ENCODE data around the gene FAHD2B.
A peak's percentile ranks its signal among the peaks of the same experiment; 100 is the strongest.
"Not testable (repeated sequence)": the region's sequence is repeated elsewhere in the genome, so short reads cannot be mapped to it uniquely, and the experiment has no call there.

FAHD2B gene

GRCh38 chr2:97094772-97095611 lies at the start of gene FAHD2B:
Gene FAHD2B (minus strand): TSS chr2:97094882. CDS start chr2:97091706, 3,176 bp downstream.
- peak; percentile 88 for DNase-seq

DNA sequence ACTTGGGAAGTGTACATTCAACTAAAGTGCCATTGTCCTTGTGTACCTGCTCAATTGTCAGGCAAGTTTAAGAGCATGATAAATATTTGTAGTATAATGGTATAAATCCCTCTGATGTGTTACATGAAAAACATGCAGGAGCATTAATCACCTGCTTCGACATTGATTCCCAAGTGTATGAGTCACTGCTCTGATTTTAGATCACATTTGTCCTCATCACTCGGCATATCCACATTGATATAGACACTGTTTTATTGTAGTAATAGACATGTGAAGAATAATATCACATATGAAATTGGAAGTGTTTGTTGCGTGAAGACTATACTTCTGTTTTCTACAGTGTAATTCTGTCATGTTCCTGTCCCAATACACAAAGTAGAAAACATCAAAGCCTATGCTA lies 49.3 kb upstream of the FAHD2B start:
- not testable (repeated sequence) for DNase-seq

- not testable (repeated sequence) for DNase-seq
These were observed 34.4 kb upstream of the FAHD2B start for GRCh38 chr2:97129090-97129489.

DNA sequence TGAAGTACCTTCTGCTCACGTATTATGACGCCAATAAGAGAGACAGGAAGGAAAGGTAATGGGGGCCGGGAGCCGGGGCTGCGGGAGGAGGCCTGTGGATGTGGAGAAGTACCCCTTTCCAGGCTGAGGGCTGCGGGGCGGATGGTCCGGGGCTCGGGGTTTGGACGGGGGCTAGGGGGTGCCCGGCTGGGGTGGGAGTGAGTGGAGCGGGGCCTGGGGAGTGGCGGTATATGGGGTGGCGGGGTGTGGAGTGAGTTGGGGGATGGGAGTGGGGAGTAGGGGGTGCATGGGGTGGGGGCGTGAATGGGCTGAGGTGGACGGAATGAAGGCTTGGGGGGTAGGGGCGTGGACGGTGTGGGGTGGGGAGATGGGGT lies 19.2 kb upstream of the FAHD2B start:
- DNase-seq = not testable (repeated sequence)

GRCh38 chr2:97113050-97113881 lies 18.6 kb upstream of the FAHD2B start, which contains the start of gene ANKRD36:
Gene ANKRD36 (plus strand): TSS chr2:97113153. CDS start chr2:97113740, 587 bp downstream.
- DNase-seq = peak; percentile 93

GRCh38 chr2:97112320-97113049 lies 17.8 kb upstream of the FAHD2B start:
- peak; percentile 67 for DNase-seq

GRCh38 chr2:97111246-97111645 lies 16.6 kb upstream of the FAHD2B start:
- not testable (repeated sequence) for DNase-seq

GRCh38 chr2:97106878-97107277 lies 12.2 kb upstream of the FAHD2B start:
- not testable (repeated sequence) for DNase-seq

DNA sequence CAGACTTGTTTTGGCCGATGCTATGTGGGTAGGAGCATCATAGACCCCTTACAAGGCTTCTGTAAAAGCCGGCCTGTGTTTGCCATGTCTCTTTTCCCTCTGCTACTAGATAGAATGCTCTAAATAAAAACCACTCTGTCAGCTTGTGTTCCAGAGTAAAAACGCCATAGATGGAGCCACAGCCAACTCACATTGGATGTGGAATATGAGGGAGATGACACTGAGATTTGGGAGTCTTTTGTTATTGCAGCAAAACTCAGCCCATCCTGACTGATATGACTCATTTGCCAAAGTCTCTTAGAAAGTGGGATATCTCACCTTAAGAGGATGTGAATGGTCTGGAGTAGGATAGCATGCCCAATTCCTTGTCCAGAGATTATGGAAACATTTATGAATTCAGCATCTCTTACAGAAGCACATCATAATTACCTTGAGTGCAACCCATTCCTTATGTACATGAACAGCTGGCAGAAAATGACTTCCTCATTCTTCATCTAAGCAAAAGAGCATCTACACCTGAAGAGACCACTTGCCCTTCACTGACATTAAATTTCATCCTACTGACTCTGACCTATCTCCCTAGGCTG lies 4.2 kb upstream of the FAHD2B start:
- DNase-seq = not testable (repeated sequence)

DNA sequence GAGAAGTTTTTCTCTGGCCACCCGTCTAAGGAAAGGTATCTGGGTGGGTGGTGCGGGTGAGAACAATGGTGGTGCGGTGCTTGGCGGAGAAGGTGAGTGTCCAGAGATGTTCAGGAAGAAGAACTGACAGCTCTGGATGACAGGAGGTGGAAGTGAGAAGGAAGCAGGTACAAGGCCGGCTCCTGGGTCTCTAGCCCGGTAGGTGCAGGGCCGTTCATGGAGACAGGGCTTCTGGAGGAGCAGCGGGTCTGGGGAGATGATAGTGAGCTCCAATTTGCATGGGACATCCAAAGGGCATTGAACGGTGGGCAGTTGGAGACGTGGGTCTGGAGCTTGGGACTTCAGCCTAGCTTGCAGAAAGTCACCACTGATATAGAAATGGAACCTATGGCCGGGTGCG lies 979 bp upstream of the FAHD2B start:
- no peak for DNase-seq

- DNase-seq = not testable (repeated sequence)
These were observed 505 bp downstream of the FAHD2B start for GRCh38 chr2:97093983-97094771.

GRCh38 chr2:97092946-97093345 lies 1.7 kb downstream of the FAHD2B start:
- DNase-seq = not testable (repeated sequence)

DNA sequence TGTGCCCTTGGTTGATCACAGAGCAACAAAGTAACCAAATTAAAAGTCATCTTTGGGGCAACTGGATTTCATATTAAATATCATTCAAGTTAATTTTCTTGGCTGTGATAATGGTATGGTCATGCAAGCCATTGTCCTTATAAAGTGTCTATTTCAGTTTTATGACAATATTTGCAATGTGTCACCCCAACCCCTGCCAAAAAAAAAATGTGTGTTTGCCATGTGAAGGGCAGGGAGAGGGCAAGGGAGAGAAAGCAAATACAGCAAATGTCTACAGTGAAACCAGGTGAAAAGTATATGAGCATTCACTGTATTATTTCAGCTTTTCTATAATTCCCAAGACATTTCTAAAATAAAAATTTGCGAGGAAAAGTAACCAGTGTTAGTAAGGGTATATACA lies 6.0 kb downstream of the FAHD2B start:
- not testable (repeated sequence) for DNase-seq

- DNase-seq = not testable (repeated sequence)
These were observed 9.6 kb downstream of the FAHD2B start for GRCh38 chr2:97085093-97085492.

- not testable (repeated sequence) for DNase-seq
These were observed 11.2 kb downstream of the FAHD2B start for GRCh38 chr2:97083516-97083915.

DNA sequence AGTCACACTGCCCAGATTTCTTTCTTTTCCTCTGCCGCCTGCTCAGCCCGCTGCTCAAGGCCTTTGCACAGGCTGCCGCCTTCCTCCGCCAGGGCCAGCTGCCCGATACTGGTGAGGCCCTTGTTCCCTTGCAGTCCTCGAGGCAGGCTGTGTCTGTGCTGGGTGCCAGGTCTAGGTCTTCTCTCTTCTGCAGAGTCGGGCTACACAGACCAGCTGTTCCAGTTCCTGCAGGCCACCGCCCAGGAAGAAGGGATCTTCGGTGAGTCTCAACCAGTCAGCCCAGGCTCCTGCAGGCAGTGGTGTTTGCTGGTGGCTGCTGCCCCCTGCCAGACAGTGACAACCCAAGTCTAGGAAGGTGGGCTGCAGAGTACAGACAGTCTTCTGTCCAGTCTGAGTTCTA lies 12.5 kb downstream of the FAHD2B start:
- not testable (repeated sequence) for DNase-seq

- not testable (repeated sequence) for DNase-seq
These were observed 13.8 kb downstream of the FAHD2B start for GRCh38 chr2:97080855-97081254.

- DNase-seq = not testable (repeated sequence)
These were observed 17.5 kb downstream of the FAHD2B start for GRCh38 chr2:97077213-97077612.

DNA sequence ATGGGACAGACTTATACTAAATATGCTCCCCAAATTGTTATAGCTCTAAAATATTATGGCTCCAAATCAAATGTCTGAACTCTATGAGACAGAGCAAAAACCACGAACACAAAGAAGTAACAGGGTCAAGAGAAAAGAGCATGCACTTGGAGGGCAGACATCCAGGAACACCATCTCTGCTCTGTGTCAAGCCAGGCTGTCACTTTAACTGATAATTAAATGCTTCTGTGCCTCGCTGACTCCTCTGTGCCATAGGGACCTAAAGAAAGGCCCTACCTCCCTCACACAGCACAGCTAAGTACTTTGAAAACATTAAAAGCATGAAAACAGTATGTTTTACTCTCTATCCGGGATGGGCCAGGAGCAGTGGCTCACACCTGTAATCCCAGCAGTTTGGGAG lies 23.8 kb downstream of the FAHD2B start:
- DNase-seq = not testable (repeated sequence)

DNA sequence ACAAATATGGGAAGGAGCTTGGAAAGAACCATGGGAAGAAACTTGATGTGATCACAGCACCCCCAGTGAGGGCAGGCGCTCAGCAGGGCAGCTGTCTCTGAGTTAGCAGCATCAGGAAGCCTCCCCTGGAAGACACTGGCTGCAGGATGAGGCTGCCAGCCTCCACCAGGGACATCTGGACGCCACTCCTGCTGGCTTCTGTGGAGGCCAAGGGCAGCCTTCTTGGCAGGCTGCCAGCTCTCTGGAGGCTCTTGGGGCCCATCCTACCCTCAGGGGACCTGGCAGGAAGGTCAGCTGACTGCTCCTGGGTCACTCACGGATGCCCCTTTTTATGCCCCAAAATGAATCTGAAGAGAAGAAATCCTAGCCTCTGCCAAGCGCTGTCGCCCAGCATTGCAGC lies 26.0 kb downstream of the FAHD2B start:
- not testable (repeated sequence) for DNase-seq

GRCh38 chr2:97068074-97068473 lies 26.6 kb downstream of the FAHD2B start:
- no peak for DNase-seq
